GM23338 (cell line): ENCODE data around the gene DUSP15. TPM values are rescaled to one million over a fixed set of nuclear protein-coding genes. Genes with fewer than 3 reads are reported as not detected.

ENCODE experiments used
- ATAC-seq: fragments of 200-7000 bp; cut with Tn5 transposase; 3 replicates; pipeline ENCODE4 v1.9.1; 2020
- DNase-seq: peaks from one replicate; pipeline ENCODE4 v3.0.0-alpha.2; 2015; ENCODE audit warnings: low spot score
- H2AFZ ChIP-seq: fragments of 200-600 bp; sonication (generic); 2 replicates; pipeline ENCODE4 v1.8.0; 2016; ENCODE audit warnings: antibody characterized with exemption, mild to moderate bottlenecking, moderate library complexity
- H3F3A ChIP-seq: fragments of 200-600 bp; sonication (generic); replicated peaks from 2 replicates; pipeline ENCODE4 v1.8.0; 2017; ENCODE audit warnings: antibody characterized with exemption, mixed run types, low read depth
- H3K27ac ChIP-seq: fragments of 200-600 bp; sonication (generic); 2 replicates; pipeline ENCODE4 v1.6.1; 2016; ENCODE audit warnings: low read depth
- H3K27me3 ChIP-seq: fragments of 200-600 bp; sonication (generic); 2 replicates; pipeline ENCODE4 v1.8.0; 2016; ENCODE audit warnings: mild to moderate bottlenecking, mixed run types, moderate library complexity; ENCODE audit not compliant: insufficient read depth
- H3K36me3 ChIP-seq: fragments of 200-600 bp; sonication (generic); 2 replicates; pipeline ENCODE4 v1.8.0; 2016; ENCODE audit warnings: mild to moderate bottlenecking; ENCODE audit not compliant: insufficient read depth
- H3K4me1 ChIP-seq: fragments of 200-600 bp; sonication (generic); 2 replicates; pipeline ENCODE4 v1.8.0; 2016; ENCODE audit warnings: mild to moderate bottlenecking, moderate library complexity; ENCODE audit not compliant: insufficient read depth
- H3K4me2 ChIP-seq: fragments of 200-600 bp; sonication (generic); 2 replicates; pipeline ENCODE4 v1.7.1; 2017; ENCODE audit warnings: mixed run types
- H3K4me3 ChIP-seq: fragments of 200-600 bp; sonication (generic); 2 replicates; pipeline ENCODE4 v1.6.1; 2016; ENCODE audit warnings: mixed run types
- H3K79me2 ChIP-seq: fragments of 200-600 bp; sonication (generic); replicated peaks from 2 replicates; pipeline ENCODE4 v1.8.0; 2017; ENCODE audit warnings: mild to moderate bottlenecking; ENCODE audit not compliant: insufficient read depth
- H3K9me2 ChIP-seq: fragments of 200-600 bp; sonication (generic); 2 replicates; pipeline ENCODE4 v1.8.0; 2017; ENCODE audit not compliant: insufficient read depth
- H4K20me1 ChIP-seq: fragments of 200-600 bp; sonication (generic); replicated peaks from 2 replicates; pipeline ENCODE4 v1.8.0; 2017; ENCODE audit warnings: mild to moderate bottlenecking; ENCODE audit not compliant: insufficient read depth
- H3K27ac Mint-ChIP-seq: 2 replicates; pipeline ENCODE4 v1.8.0; 2020; ENCODE audit warnings: inconsistent platforms, mild to moderate bottlenecking, moderate library complexity, mixed read lengths
- H3K27me3 Mint-ChIP-seq: 3 replicates; pipeline ENCODE4 v1.8.0; 2022; ENCODE audit warnings: low read depth, mild to moderate bottlenecking, moderate library complexity, mixed read lengths, inconsistent platforms; ENCODE audit not compliant: insufficient read depth, poor library complexity
- H3K36me3 Mint-ChIP-seq: 3 replicates; pipeline ENCODE4 v1.8.0; 2021; ENCODE audit warnings: low read depth, mild to moderate bottlenecking, inconsistent platforms, moderate library complexity, mixed read lengths
- H3K4me1 Mint-ChIP-seq: 3 replicates; pipeline ENCODE4 v1.8.0; 2020; ENCODE audit warnings: mild to moderate bottlenecking, inconsistent platforms, mixed read lengths
- H3K4me3 Mint-ChIP-seq: 3 replicates; pipeline ENCODE4 v1.8.0; 2021; ENCODE audit warnings: moderate library complexity, mild to moderate bottlenecking, inconsistent platforms, mixed read lengths
- H3K9me3 Mint-ChIP-seq: 3 replicates; pipeline ENCODE4 v1.8.0; 2020; ENCODE audit warnings: moderate library complexity, mild to moderate bottlenecking, inconsistent platforms, mixed read lengths
- CREB1 ChIP-seq: fragments of 250-450 bp; sonication (Bioruptor Pico); IDR thresholded peaks from 2 replicates; pipeline ENCODE4 v1.5.0; 2020; ENCODE audit warnings: low read depth, mild to moderate bottlenecking, moderate library complexity
- EZH2 ChIP-seq: fragments of 200-600 bp; sonication (generic); IDR thresholded peaks from one replicate; pipeline ENCODE4 v1.8.0; 2017; ENCODE audit warnings: antibody characterized with exemption, mild to moderate bottlenecking, low read depth; ENCODE audit not compliant: unreplicated experiment
- JUNB ChIP-seq: IDR thresholded peaks from one replicate; pipeline ENCODE4 v1.6.1; 2016; ENCODE audit warnings: antibody characterized with exemption; ENCODE audit not compliant: unreplicated experiment
- POLR2AphosphoS5 ChIP-seq: IDR thresholded peaks from 2 replicates; pipeline ENCODE4 v1.6.1; 2016; ENCODE audit warnings: antibody characterized with exemption, low read depth
- STAT1 ChIP-seq: IDR thresholded peaks from one replicate; pipeline ENCODE4 v1.6.1; 2016; ENCODE audit warnings: antibody characterized with exemption; ENCODE audit not compliant: unreplicated experiment
- polyA plus RNA-seq: library from polyadenylated mRNA; unstranded; fragments of >200 nt; fragmentation: Nextera tagmentation; extraction: Ambion mirVana; gene quantifications from 2 replicates; pipeline ENCODE4 v1.2.1, GENCODE V29; 2016
- total RNA-seq: library from RNA; depleted of rRNA; stranded (reverse); fragments of >200 nt; shearing (Covaris generic); gene quantifications from 2 replicates; pipeline ENCODE4 v1.2.3, GENCODE V29; 2014
- TF ChIP-seq, protein P1 (sequence below): IDR thresholded peaks from one replicate; pipeline ENCODE4 v1.6.1; 2018; ENCODE audit warnings: antibody characterized with exemption; ENCODE audit not compliant: unreplicated experiment
- TF ChIP-seq, protein P2 (sequence below): IDR thresholded peaks from 2 replicates; pipeline ENCODE4 v1.6.1; 2016; ENCODE audit warnings: antibody characterized with exemption
- TF ChIP-seq, protein P3 (sequence below): fragments of 250-450 bp; sonication (Bioruptor Pico); IDR thresholded peaks from 2 replicates; pipeline ENCODE4 v1.5.0; 2020; ENCODE audit warnings: mild to moderate bottlenecking, moderate library complexity

Gene DUSP15
- total and polyA plus RNA-seq, 2 experiments from 2014 or later: 0.61 to 2.8 TPM

DNA sequence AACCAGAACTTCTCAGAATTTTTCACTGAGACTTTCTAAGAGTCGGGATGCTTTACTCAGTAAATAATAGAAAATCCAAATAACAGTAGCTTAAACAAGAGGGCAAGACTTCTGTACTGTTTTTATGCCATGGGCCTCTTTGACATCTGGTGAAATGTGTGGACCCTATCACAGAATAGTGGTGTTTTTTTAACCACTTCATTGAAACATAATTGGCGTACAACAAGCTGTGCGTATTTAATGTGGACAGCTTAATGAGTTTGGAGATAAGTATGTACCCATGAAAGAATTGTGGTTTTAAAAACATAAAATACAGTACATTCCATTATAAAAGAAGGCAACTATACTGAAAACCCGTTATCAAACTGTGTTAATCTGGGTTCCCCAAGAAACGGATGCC, 43.8 kb upstream of the DUSP15 start:
- peaks cover 38% of the 10 kb centered on the region for H3K4me1 ChIP-seq
- no peak overlapping the region for H3K4me3 Mint-ChIP-seq

DNA sequence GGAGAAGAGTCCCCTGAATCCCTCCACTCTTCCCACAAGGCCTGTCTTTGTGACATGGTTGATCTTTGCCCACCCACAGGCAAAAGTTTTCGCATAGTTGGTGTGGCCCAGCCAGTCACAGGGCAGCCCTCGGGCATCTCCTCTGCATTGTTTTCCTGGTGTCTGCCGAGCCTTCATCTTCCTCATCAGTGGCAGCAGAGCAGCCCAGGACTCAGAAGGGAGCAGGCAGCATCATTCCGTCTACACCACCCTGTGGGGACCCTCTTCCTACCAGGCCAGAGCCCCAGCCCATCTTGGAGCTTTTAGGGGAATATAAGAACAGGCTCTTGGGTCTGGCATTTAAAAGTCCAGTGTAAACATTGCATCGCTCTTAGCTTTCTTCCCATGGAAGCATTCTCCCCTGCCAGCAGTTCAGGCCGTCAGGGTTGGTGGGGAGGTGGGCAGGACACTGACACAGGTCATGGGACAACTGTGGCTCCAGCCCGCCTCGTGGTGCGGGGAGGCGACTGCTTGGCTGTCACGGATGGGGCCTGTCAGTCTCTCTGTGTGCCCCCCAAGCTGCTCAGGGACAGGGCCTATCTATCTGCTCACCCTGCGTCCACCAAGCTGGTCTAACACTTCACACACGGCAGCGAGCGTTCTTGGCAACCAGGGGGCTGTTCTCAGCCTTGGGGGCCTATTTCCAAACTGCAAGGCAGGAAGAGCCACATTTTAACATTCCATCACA, 43.3 kb upstream of the DUSP15 start:
- H3K36me3 ChIP-seq: no peaks in the 10 kb centered on the region
- 0 out of 2 replicates have a peak overlapping the region, but pooled peaks have one; percentile 36 for H3K27ac ChIP-seq
- peaks cover 12% of the 10 kb centered on the region for H3K27me3 Mint-ChIP-seq
- H3F3A ChIP-seq: peaks cover 16% of the 10 kb centered on the region
- H3K9me2 ChIP-seq: no peaks in the 10 kb centered on the region
- DNase-seq (no peak), ATAC-seq (no peak)
- no peaks in the 10 kb centered on the region for H3K27me3 ChIP-seq
- no peak overlapping the region; the same call in 1 of the 2 replicates for H3K27ac Mint-ChIP-seq
- no peak overlapping the region for H3K4me2 ChIP-seq
- H3K4me3 ChIP-seq: no peak overlapping the region
- H3K4me1 Mint-ChIP-seq: peaks cover 45% of the 10 kb centered on the region
- H3K36me3 Mint-ChIP-seq: no peaks in the 10 kb centered on the region; the same call in 2 of the 3 replicates
- H3K4me1 ChIP-seq: peaks cover 37% of the 10 kb centered on the region
- H3K79me2 ChIP-seq: no peaks in the 10 kb centered on the region
- peak overlapping the region; percentile 90 for H2AFZ ChIP-seq
- H3K9me3 Mint-ChIP-seq: peaks cover 67% of the 10 kb centered on the region
- no peaks in the 10 kb centered on the region for H4K20me1 ChIP-seq
- H3K4me3 Mint-ChIP-seq: no peak overlapping the region
- no peak for TF ChIP-seq POLR2AphosphoS5
- TF ChIP-seq, protein P1, sequence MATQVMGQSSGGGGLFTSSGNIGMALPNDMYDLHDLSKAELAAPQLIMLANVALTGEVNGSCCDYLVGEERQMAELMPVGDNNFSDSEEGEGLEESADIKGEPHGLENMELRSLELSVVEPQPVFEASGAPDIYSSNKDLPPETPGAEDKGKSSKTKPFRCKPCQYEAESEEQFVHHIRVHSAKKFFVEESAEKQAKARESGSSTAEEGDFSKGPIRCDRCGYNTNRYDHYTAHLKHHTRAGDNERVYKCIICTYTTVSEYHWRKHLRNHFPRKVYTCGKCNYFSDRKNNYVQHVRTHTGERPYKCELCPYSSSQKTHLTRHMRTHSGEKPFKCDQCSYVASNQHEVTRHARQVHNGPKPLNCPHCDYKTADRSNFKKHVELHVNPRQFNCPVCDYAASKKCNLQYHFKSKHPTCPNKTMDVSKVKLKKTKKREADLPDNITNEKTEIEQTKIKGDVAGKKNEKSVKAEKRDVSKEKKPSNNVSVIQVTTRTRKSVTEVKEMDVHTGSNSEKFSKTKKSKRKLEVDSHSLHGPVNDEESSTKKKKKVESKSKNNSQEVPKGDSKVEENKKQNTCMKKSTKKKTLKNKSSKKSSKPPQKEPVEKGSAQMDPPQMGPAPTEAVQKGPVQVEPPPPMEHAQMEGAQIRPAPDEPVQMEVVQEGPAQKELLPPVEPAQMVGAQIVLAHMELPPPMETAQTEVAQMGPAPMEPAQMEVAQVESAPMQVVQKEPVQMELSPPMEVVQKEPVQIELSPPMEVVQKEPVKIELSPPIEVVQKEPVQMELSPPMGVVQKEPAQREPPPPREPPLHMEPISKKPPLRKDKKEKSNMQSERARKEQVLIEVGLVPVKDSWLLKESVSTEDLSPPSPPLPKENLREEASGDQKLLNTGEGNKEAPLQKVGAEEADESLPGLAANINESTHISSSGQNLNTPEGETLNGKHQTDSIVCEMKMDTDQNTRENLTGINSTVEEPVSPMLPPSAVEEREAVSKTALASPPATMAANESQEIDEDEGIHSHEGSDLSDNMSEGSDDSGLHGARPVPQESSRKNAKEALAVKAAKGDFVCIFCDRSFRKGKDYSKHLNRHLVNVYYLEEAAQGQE: no peak
- TF ChIP-seq, protein P2, sequence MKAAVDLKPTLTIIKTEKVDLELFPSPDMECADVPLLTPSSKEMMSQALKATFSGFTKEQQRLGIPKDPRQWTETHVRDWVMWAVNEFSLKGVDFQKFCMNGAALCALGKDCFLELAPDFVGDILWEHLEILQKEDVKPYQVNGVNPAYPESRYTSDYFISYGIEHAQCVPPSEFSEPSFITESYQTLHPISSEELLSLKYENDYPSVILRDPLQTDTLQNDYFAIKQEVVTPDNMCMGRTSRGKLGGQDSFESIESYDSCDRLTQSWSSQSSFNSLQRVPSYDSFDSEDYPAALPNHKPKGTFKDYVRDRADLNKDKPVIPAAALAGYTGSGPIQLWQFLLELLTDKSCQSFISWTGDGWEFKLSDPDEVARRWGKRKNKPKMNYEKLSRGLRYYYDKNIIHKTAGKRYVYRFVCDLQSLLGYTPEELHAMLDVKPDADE: no peak
- TF ChIP-seq JUNB: no peak
- TF ChIP-seq CREB1 (CRISPR knock-in tag): no peak
- TF ChIP-seq, protein P3, sequence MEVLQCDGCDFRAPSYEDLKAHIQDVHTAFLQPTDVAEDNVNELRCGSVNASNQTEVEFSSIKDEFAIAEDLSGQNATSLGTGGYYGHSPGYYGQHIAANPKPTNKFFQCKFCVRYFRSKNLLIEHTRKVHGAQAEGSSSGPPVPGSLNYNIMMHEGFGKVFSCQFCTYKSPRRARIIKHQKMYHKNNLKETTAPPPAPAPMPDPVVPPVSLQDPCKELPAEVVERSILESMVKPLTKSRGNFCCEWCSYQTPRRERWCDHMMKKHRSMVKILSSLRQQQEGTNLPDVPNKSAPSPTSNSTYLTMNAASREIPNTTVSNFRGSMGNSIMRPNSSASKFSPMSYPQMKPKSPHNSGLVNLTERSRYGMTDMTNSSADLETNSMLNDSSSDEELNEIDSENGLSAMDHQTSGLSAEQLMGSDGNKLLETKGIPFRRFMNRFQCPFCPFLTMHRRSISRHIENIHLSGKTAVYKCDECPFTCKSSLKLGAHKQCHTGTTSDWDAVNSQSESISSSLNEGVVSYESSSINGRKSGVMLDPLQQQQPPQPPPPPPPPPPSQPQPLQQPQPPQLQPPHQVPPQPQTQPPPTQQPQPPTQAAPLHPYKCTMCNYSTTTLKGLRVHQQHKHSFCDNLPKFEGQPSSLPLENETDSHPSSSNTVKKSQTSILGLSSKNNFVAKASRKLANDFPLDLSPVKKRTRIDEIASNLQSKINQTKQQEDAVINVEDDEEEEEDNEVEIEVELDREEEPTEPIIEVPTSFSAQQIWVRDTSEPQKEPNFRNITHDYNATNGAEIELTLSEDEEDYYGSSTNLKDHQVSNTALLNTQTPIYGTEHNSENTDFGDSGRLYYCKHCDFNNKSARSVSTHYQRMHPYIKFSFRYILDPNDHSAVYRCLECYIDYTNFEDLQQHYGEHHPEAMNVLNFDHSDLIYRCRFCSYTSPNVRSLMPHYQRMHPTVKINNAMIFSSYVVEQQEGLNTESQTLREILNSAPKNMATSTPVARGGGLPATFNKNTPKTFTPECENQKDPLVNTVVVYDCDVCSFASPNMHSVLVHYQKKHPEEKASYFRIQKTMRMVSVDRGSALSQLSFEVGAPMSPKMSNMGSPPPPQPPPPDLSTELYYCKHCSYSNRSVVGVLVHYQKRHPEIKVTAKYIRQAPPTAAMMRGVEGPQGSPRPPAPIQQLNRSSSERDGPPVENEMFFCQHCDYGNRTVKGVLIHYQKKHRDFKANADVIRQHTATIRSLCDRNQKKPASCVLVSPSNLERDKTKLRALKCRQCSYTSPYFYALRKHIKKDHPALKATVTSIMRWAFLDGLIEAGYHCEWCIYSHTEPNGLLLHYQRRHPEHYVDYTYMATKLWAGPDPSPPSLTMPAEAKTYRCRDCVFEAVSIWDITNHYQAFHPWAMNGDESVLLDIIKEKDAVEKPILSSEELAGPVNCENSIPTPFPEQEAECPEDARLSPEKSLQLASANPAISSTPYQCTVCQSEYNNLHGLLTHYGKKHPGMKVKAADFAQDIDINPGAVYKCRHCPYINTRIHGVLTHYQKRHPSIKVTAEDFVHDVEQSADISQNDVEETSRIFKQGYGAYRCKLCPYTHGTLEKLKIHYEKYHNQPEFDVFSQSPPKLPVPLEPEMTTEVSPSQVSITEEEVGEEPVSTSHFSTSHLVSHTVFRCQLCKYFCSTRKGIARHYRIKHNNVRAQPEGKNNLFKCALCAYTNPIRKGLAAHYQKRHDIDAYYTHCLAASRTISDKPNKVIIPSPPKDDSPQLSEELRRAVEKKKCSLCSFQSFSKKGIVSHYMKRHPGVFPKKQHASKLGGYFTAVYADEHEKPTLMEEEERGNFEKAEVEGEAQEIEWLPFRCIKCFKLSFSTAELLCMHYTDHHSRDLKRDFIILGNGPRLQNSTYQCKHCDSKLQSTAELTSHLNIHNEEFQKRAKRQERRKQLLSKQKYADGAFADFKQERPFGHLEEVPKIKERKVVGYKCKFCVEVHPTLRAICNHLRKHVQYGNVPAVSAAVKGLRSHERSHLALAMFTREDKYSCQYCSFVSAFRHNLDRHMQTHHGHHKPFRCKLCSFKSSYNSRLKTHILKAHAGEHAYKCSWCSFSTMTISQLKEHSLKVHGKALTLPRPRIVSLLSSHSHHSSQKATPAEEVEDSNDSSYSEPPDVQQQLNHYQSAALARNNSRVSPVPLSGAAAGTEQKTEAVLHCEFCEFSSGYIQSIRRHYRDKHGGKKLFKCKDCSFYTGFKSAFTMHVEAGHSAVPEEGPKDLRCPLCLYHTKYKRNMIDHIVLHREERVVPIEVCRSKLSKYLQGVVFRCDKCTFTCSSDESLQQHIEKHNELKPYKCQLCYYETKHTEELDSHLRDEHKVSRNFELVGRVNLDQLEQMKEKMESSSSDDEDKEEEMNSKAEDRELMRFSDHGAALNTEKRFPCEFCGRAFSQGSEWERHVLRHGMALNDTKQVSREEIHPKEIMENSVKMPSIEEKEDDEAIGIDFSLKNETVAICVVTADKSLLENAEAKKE (CRISPR knock-in tag): no peak

More for the DNA sequence above, 43.8 kb upstream of the DUSP15 start:
- no peak for DNase-seq
- Histone ChIP-seq H3K27ac (peak overlapping the region; percentile 36; the same call in 1 of the 2 replicates), H3F3A (peaks cover 16% of the 10 kb centered on the region), H3K4me2 (no peak overlapping the region), H3K27me3 (no peaks in the 10 kb centered on the region), H2AFZ (peak overlapping the region; percentile 90; the same call in 1 of the 2 replicates), H3K4me3 (no peak overlapping the region), H3K9me2 (no peaks in the 10 kb centered on the region), H3K79me2 (no peaks in the 10 kb centered on the region), H3K36me3 (no peaks in the 10 kb centered on the region), H4K20me1 (no peaks in the 10 kb centered on the region)
- Mint-ChIP-seq H3K4me1 (peaks cover 51% of the 10 kb centered on the region), H3K27me3 (peaks cover 16% of the 10 kb centered on the region), H3K27ac (no peak overlapping the region), H3K36me3 (no peaks in the 10 kb centered on the region; the same call in 2 of the 3 replicates), H3K9me3 (peaks cover 68% of the 10 kb centered on the region)
- ATAC-seq: no peak
- TF ChIP-seq, protein P2: no peak
- TF ChIP-seq EZH2 (no peak), STAT1 (no peak)
